Skin epidermis (tissue), 12 donors: ENCODE measurements around the gene ST8SIA1.

ENCODE experiments used
- H3K27ac ChIP-seq, 21 experiments: fragments of 200-600 bp; sonication (generic) in 11 of 21; one replicate each; pipeline ENCODE4 v1.5.0; 2020; ENCODE audit warnings: mild to moderate bottlenecking in 3 of 21, inconsistent platforms in 2 of 21, moderate library complexity in 2 of 21
- H3K4me3 ChIP-seq, 7 experiments: fragments of 200-600 bp; sonication (generic) in 2 of 7; one replicate each; pipeline ENCODE4 v1.5.0; 2020; ENCODE audit warnings: inconsistent platforms in 2 of 7, mild to moderate bottlenecking in 2 of 7, moderate library complexity in 1 of 7

The ST8SIA1 gene

DNA sequence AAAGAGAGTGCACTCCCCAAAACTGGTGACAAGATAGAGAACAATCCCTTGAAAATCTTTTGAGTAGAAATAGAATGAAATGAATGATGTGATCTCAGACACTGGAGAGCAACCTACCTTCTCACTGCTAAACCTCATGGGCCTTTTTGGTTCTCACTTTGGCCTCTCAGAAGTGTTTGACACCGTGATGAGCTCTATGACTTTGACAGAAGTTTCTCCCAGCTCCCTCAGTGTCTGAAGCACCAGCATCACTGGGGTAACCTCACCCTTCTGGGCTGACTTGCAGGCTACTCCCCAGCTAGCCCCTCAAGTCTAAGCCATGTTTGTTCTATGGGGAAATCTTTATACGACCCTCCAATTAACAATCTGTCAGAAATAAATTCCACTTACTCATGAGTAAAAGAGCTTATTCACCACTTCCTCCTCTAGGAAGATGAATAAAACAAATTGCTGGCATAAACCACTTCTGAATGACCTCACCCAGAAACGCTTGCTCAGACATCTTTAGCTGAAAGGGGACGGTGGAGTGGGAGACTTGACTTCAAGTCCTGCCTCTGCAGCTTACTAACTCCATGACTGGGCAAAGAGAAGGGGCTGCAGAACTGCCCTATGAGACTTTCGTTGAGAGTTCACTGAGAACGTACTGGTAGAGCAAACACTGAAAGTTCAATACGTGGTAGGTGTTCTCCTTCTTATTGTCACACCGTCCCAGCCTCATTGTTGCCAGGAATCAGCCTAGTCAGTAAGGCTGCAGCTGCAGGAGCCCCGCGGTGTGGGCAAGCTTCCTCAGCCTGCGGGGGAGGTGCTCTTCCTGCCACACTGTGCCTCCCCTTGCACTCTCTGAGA lies 46.5 kb downstream of the ST8SIA1 start:
- no peak overlapping the region for H3K4me3 ChIP-seq
- H3K27ac ChIP-seq: peak overlapping the region in 4 of 21 experiments; percentile 12 to 59 (median 28)

DNA sequence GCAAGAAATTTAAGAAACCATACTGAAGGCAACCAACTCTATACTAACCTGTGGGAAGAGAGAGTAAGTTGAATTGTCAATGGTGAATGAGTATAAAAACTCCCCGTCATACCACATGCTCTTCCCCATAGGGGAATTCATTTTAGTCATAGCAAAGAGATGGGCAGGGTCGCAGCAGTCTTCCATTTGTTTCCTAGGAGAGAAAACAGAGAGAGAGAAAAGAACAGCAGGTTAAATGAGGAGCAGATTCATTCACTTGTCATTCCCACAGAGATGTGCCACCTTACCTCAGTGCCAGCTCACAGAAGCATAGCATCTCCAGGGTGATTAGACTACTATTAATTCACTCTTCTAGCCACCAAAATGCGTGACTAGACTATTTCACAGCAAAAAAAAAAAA lies 47.4 kb downstream of the ST8SIA1 start:
- H3K4me3 ChIP-seq: no peak overlapping the region
- peak overlapping the region in 4 of 21 experiments; percentile 4 to 59 (median 27) for H3K27ac ChIP-seq

DNA sequence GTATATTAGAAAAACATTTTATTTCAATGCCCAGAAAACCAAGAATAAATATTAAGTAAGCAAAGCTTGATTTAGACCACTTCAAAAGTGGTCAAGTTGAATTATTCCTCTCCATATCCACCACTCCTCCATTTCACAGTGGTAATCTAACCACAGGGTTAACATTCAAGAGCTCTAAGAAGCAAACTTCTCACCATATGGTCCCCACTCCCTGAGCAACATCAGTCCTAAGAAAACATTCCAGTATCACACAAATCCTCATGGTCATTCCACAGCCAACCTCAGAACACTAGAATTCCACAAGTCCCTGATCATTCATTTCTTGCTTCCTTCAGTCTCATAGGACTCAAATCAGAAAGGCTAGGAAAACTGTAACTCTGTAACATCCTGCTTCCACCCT lies 47.9 kb downstream of the ST8SIA1 start:
- peak overlapping the region in 2 of 21 experiments; percentile 4 to 59 for H3K27ac ChIP-seq
- no peak overlapping the region for H3K4me3 ChIP-seq

- Histone ChIP-seq H3K27ac (peak overlapping the region in 3 of 21 experiments; percentile 20 to 59 (median 49)), H3K4me3 (no peak overlapping the region)
These were observed 48.7 kb downstream of the ST8SIA1 start for GRCh38 chr12:22285846-22286245.

GRCh38 chr12:22284871-22285270 lies 49.6 kb downstream of the ST8SIA1 start:
- Histone ChIP-seq H3K27ac (peak overlapping the region in 1 of 21 experiments; percentile 19), H3K4me3 (no peak overlapping the region)

DNA sequence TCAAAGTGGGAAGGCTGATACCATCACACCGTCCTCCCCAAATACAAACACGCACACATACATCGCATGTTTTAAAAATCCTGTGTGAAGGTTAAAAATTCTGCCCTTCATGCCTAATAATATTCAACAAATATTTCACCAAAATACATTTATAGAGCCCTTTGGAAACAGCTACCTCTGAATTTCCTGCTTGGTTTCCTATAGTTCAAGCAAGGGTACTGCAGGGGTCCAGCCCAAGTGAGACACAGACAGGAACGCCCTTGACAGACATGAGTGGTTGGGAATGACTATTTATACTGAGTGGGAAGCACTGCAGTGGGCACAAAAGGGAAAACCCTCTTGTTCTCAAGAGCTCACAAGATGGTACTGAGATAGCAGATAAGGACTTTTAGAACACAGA lies 51.0 kb downstream of the ST8SIA1 start:
- no peak overlapping the region for H3K4me3 ChIP-seq
- H3K27ac ChIP-seq: peak overlapping the region in 7 of 21 experiments; percentile 27 to 85 (median 59)

- no peak overlapping the region for H3K4me3 ChIP-seq
- H3K27ac ChIP-seq: peak overlapping the region in 17 of 21 experiments; percentile 16 to 85 (median 57)
These were observed 51.5 kb downstream of the ST8SIA1 start for GRCh38 chr12:22283006-22283506.

- H3K27ac ChIP-seq: peak overlapping the region in 17 of 21 experiments; percentile 12 to 85 (median 57)
- no peak overlapping the region for H3K4me3 ChIP-seq
These were observed 52.2 kb downstream of the ST8SIA1 start for GRCh38 chr12:22282283-22282682.

- H3K4me3 ChIP-seq: no peak overlapping the region
- H3K27ac ChIP-seq: peak overlapping the region in 11 of 21 experiments; percentile 57 to 91 (median 78)
These were observed 57.6 kb downstream of the ST8SIA1 start for GRCh38 chr12:22276867-22277266.

- Histone ChIP-seq H3K4me3 (no peak overlapping the region), H3K27ac (peak overlapping the region in 20 of 21 experiments; percentile 39 to 91 (median 78))
These were observed 58.2 kb downstream of the ST8SIA1 start for GRCh38 chr12:22276313-22276712.

DNA sequence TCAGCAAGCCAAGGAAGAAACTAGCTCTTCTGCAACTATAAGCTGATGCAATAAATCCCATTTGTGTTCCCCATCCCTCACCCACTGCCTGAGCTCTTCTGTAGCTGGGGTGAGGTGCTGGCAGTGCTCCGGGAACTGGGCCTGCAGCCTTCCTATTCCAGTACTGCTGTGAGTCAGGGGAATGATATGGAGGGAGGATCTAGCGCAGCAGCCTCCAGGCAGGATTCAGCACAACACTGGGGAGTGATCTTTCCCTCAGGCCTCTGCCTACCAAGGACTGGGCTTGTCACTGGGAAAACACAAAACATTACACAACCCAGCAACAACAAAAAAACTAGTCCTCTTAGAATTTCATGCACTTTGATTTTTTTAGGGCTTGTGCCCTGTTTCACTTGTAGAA lies 58.7 kb downstream of the ST8SIA1 start:
- H3K4me3 ChIP-seq: no peak overlapping the region
- H3K27ac ChIP-seq: peak overlapping the region in 20 of 21 experiments; percentile 39 to 91 (median 78)

- Histone ChIP-seq H3K4me3 (no peak overlapping the region), H3K27ac (peak overlapping the region in 3 of 21 experiments; percentile 21 to 31 (median 22))
These were observed 62.0 kb downstream of the ST8SIA1 start for GRCh38 chr12:22272335-22273151.

GRCh38 chr12:22271023-22271422 lies 63.5 kb downstream of the ST8SIA1 start:
- Histone ChIP-seq H3K27ac (no peak overlapping the region), H3K4me3 (no peak overlapping the region)

DNA sequence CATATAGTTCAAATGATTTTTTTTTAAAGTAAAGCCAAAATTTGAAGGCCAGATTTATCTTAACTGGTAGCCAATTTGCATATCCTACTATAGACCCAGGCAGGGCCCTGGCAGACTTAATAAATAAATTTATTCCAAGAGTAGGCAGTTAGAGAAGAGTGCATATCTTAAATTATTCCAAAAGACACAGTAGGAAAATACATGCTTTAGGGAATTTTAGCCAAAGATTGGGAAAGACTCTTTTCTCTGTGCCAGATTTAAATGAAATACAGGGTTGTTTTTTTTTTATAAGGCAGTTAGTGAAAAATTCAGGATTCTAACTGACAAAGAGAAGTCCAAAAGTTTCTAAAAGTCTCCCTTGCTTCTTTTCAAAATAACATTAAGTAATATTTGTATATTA lies 65.5 kb downstream of the ST8SIA1 start:
- Histone ChIP-seq H3K27ac (no peak overlapping the region), H3K4me3 (no peak overlapping the region)

DNA sequence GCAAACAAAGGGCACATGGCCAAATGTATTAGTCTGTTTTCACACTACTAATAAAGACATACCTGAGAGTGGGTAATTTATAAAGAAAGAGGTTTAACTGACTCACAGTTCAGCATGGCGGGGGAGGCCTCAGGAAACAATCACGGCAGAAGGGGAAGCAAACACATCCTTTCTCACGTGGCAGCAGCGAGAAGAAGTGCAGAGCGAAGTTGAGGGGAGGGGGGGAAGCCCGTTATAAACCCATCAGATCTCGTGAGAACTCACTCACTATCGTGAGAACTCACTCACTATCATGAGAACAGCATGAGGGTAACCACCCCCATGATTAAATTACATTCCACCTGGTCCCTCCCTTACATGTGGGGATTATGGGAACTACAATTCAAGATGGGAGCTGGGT lies 66.1 kb downstream of the ST8SIA1 start:
- no peak overlapping the region for H3K27ac ChIP-seq
- no peak overlapping the region for H3K4me3 ChIP-seq

- Histone ChIP-seq H3K27ac (no peak overlapping the region), H3K4me3 (no peak overlapping the region)
These were observed 68.4 kb downstream of the ST8SIA1 start for GRCh38 chr12:22266101-22266500.

GRCh38 chr12:22264380-22264779 lies 70.1 kb downstream of the ST8SIA1 start:
- Histone ChIP-seq H3K4me3 (no peak overlapping the region), H3K27ac (no peak overlapping the region)

DNA sequence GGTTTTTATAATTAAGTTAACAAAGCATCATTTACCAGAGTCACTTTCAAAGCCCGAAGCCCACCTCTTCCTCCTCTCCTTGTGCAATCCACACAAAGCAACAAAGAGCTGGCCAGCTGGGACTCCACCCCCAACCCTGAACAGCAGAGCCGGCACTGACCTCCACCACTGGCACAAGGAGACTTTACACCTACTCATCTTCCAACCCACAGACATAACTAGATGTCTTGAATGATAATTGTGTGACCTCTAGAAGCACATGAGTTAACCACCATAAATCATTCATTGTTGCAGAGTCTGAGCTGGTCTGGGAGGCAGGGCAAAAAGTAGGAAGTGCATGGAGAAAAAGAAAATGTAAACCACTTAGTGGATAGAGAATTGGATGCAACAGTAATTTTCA lies 72.2 kb downstream of the ST8SIA1 start:
- Histone ChIP-seq H3K27ac (no peak overlapping the region), H3K4me3 (no peak overlapping the region)

GRCh38 chr12:22257100-22257499 lies 77.4 kb downstream of the ST8SIA1 start:
- peak overlapping the region in 1 of 21 experiments; percentile 7 for H3K27ac ChIP-seq

DNA sequence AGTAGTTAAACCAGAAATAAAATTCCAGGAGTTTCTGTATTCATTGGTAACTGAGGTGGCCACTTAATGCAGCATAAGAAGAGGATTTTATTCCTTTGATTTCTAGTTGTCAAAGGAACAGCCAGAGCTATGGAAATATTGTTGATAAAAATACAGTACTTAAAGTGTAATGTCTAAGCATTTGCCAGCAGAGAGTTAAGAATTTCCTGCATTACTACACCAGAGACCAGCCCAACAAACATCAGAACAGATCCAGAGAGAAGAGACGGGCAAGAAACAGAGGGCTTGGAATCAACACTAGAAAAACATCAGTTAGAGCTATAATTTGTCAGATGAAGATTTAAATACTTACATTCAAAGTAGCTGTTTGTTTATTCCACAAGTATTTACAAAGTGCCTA lies 77.9 kb downstream of the ST8SIA1 start:
- Histone ChIP-seq H3K4me3 (no peak overlapping the region), H3K27ac (peak overlapping the region in 1 of 21 experiments; percentile 7)

More at GRCh38 chr12:22257100-22257499, 77.4 kb downstream of the ST8SIA1 start:
- no peak overlapping the region for H3K4me3 ChIP-seq
